ENCODE results near the gene NCAPD3.
"Not testable (repeated sequence)": the region's sequence is repeated elsewhere in the genome, so short reads cannot be mapped to it uniquely, and the experiment has no call there.

DNA sequence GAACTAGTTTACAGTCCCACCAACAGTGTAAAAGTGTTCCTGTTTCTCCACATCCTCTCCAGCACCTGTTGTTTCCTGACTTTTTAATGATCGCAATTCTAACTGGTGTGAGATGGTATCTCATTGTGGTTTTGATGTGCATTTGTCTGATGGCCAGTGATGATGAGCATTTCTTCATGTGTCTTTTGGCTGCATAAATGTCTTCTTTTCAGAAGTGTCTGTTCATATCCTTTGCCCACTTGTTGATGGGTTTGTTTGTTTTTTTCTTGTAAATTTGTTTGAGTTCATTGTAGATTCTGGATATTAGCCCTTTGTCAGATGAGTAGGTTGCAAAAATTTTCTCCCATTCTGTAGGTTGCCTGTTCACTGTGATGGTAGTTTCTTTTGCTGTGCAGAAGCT is 110.0 kb downstream of the NCAPD3 start:
- TF ChIP-seq, protein P1, sequence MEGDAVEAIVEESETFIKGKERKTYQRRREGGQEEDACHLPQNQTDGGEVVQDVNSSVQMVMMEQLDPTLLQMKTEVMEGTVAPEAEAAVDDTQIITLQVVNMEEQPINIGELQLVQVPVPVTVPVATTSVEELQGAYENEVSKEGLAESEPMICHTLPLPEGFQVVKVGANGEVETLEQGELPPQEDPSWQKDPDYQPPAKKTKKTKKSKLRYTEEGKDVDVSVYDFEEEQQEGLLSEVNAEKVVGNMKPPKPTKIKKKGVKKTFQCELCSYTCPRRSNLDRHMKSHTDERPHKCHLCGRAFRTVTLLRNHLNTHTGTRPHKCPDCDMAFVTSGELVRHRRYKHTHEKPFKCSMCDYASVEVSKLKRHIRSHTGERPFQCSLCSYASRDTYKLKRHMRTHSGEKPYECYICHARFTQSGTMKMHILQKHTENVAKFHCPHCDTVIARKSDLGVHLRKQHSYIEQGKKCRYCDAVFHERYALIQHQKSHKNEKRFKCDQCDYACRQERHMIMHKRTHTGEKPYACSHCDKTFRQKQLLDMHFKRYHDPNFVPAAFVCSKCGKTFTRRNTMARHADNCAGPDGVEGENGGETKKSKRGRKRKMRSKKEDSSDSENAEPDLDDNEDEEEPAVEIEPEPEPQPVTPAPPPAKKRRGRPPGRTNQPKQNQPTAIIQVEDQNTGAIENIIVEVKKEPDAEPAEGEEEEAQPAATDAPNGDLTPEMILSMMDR (IDR thresholded peaks at IDR 0.05), result not testable (repeated sequence)
- not testable (repeated sequence) for TF ChIP-seq EZH2 (IDR thresholded peaks at IDR 0.05; ENCODE audit: borderline replicate concordance, insufficient read depth, low read depth, low read length, poor library complexity, severe bottlenecking)
